HepG2 (cell line): ENCODE results near the gene PLXNA4. TPM values are rescaled to one million over a fixed set of nuclear protein-coding genes. Genes with fewer than 3 reads are reported as not detected.

ENCODE experiments used
- ATAC-seq: fragments of 200-7000 bp; cut with Tn5 transposase; 3 replicates; pipeline ENCODE4 v1.9.1; 2020; ENCODE audit warnings: mild to moderate bottlenecking, moderate library complexity
- BruUV-seq: library from RNA; stranded (reverse); fragments of 400-500 nt; replicated peaks from 2 replicates; lab custom pipeline; 2021; lab: Mats Ljungman, UMichigan
- CTCF ChIA-PET: fragments of 300-600 bp; formaldehyde crosslinking; extraction: SDS; loops from one replicate; lab custom pipeline; 2021; ENCODE audit warnings: low total read pairs, inconsistent platforms, low intra/inter-chr PET ratio; lab: Yijun Ruan, JAX
- POLR2A ChIA-PET: fragments of 350-600 bp; sonication (Branson Sonifier 250); formaldehyde crosslinking; loops from one replicate; lab custom pipeline; 2020; ENCODE audit warnings: antibody characterized with exemption, inconsistent platforms; lab: Yijun Ruan, JAX
- DNase-seq: peaks from one replicate; pipeline ENCODE4 v3.0.0-alpha.2; 2015; ENCODE audit warnings: low spot score
- FAIRE-seq: peaks from 3 replicates; lab custom pipeline; 2011; peaks lifted over from hg19 to GRCh38; lab: Jason Lieb, UNC
- H2AFZ ChIP-seq: one replicate; pipeline ENCODE4 v1.6.1; 2011; ENCODE audit warnings: low read length, inconsistent platforms
- H3K27ac ChIP-seq: fragments of 300-600 bp; 3 replicates; pipeline ENCODE4 v1.8.0; 2011; ENCODE audit warnings: mixed run types, mild to moderate bottlenecking, mixed read lengths, low read length, inconsistent platforms; ENCODE audit not compliant: insufficient read depth; ENCODE audit errors: extremely low read length
- H3K27me3 ChIP-seq, 2 experiments: fragments of 200-600 bp in 1 of 2; 2 replicates in 1 of 2; 3 replicates in 1 of 2; pipeline versions ENCODE4 v1.6.0 to v1.8.0; 2011; ENCODE audit warnings: low read length in 2 of 2, mild to moderate bottlenecking in 2 of 2, moderate library complexity in 2 of 2, inconsistent platforms in 1 of 2; ENCODE audit not compliant: insufficient read depth in 2 of 2, control insufficient read depth in 1 of 2
- H3K36me3 ChIP-seq, 2 experiments: fragments of 200-600 bp in 1 of 2; replicated peaks in 1 of 2; 2 replicates in 1 of 2; 3 replicates in 1 of 2; pipeline versions ENCODE4 v1.5.1 to v1.8.0; 2011; ENCODE audit warnings: low read length in 2 of 2, inconsistent platforms in 1 of 2; ENCODE audit not compliant: insufficient read depth in 2 of 2, control insufficient read depth in 1 of 2
- H3K4me1 ChIP-seq: 2 replicates; pipeline ENCODE4 v1.5.1; 2012; ENCODE audit warnings: low read length, inconsistent platforms; ENCODE audit not compliant: insufficient read depth
- H3K4me2 ChIP-seq: 2 replicates; pipeline ENCODE4 v1.6.0; 2011; ENCODE audit warnings: low read depth, low read length, inconsistent platforms
- H3K4me3 ChIP-seq, 3 experiments: fragments of 200-600 bp in 1 of 3; sonication (generic), shearing (Covaris generic) in 1 of 3; replicated peaks in 1 of 3; 2 replicates each; pipeline ENCODE4 v1.5.1; 2011 to 2016; ENCODE audit warnings: low read length in 3 of 3, inconsistent platforms in 2 of 3, low read depth in 2 of 3, mild to moderate bottlenecking in 2 of 3, control low read depth in 1 of 3, mixed read lengths in 1 of 3; ENCODE audit not compliant: insufficient read depth in 1 of 3
- H3K79me2 ChIP-seq: one replicate; pipeline ENCODE4 v1.6.1; 2011; ENCODE audit warnings: low read length, inconsistent platforms; ENCODE audit not compliant: insufficient read depth
- H3K9ac ChIP-seq: 2 replicates; pipeline ENCODE4 v1.6.0; 2011; ENCODE audit warnings: mild to moderate bottlenecking, low read depth, low read length, inconsistent platforms; ENCODE audit not compliant: insufficient read depth
- H3K9me3 ChIP-seq: 2 replicates; pipeline ENCODE4 v1.5.1; 2012; ENCODE audit warnings: mild to moderate bottlenecking, low read length
- H4K20me1 ChIP-seq: 2 replicates; pipeline ENCODE4 v1.6.0; 2011; ENCODE audit warnings: inconsistent platforms, mild to moderate bottlenecking, low read length, moderate library complexity; ENCODE audit not compliant: insufficient read depth
- AGO2 ChIP-seq: fragments of 200-400 bp; formaldehyde crosslinking; optimal IDR thresholded peaks from 2 replicates; pipeline ENCODE3; 2017; ENCODE audit warnings: mild to moderate bottlenecking, low read depth, low read length, moderate library complexity
- ATF7 ChIP-seq, 2 experiments: fragments of 450-650 bp in 1 of 2; sonication (generic) in 1 of 2; formaldehyde crosslinking in 1 of 2; IDR thresholded peaks; 2 replicates each; pipeline versions ENCODE4 v1.4.0 to v1.6.1; 2016 to 2020; ENCODE audit warnings: antibody characterized with exemption in 1 of 2, mild to moderate bottlenecking in 1 of 2, missing genetic modification reagents in 1 of 2
- BCL3 ChIP-seq: sonication (generic); formaldehyde crosslinking; IDR thresholded peaks from 2 replicates; pipeline ENCODE4 v1.5.1; 2020; ENCODE audit warnings: mild to moderate bottlenecking, missing genetic modification reagents, moderate library complexity
- BRF2 ChIP-seq: sonication (generic); formaldehyde crosslinking; IDR thresholded peaks from 2 replicates; pipeline ENCODE4 v1.8.1; 2022; ENCODE audit warnings: mild to moderate bottlenecking, missing genetic modification reagents
- CCDC6 ChIP-seq: sonication (generic); formaldehyde crosslinking; IDR thresholded peaks from 2 replicates; pipeline ENCODE4 v1.8.1; 2022; ENCODE audit warnings: mild to moderate bottlenecking, missing genetic modification reagents, moderate library complexity
- CENPT ChIP-seq: sonication (generic); formaldehyde crosslinking; IDR thresholded peaks from 2 replicates; pipeline ENCODE4 v1.8.0; 2022; ENCODE audit warnings: low read depth, mild to moderate bottlenecking, moderate library complexity, missing genetic modification reagents
- GATAD1 ChIP-seq: IDR thresholded peaks from 2 replicates; pipeline ENCODE4 v1.6.1; 2016; ENCODE audit warnings: missing genetic modification reagents, missing compliant biosample characterization
- HDAC1 ChIP-seq: sonication (generic); formaldehyde crosslinking; IDR thresholded peaks from 2 replicates; pipeline ENCODE4 v1.5.1; 2020; ENCODE audit warnings: mild to moderate bottlenecking, missing genetic modification reagents
- HNF1B ChIP-seq: sonication (generic); formaldehyde crosslinking; IDR thresholded peaks from 2 replicates; pipeline ENCODE4 v1.5.1; 2020; ENCODE audit warnings: mild to moderate bottlenecking, moderate library complexity, missing genetic modification reagents
- MTERF4 ChIP-seq: sonication (generic); formaldehyde crosslinking; IDR thresholded peaks from 2 replicates; pipeline ENCODE4 v1.8.0; 2023; ENCODE audit warnings: mild to moderate bottlenecking, missing genetic modification reagents
- PAWR ChIP-seq: sonication (generic); formaldehyde crosslinking; IDR thresholded peaks from 2 replicates; pipeline ENCODE4 v1.4.0; 2020; ENCODE audit warnings: missing genetic modification reagents, mild to moderate bottlenecking, borderline replicate concordance
- REPIN1 ChIP-seq: sonication (generic); formaldehyde crosslinking; IDR thresholded peaks from 2 replicates; pipeline ENCODE4 v1.8.0; 2022; ENCODE audit warnings: missing genetic modification reagents, low read depth, mild to moderate bottlenecking, borderline replicate concordance
- SALL1 ChIP-seq: sonication (generic); formaldehyde crosslinking; IDR thresholded peaks from 2 replicates; pipeline ENCODE4 v1.8.0; 2022; ENCODE audit warnings: mild to moderate bottlenecking, missing genetic modification reagents
- TFAP4 ChIP-seq: sonication (generic); IDR thresholded peaks from 2 replicates; pipeline ENCODE4 v1.6.1; 2016; ENCODE audit warnings: low read depth, borderline replicate concordance
- THAP11 ChIP-seq: IDR thresholded peaks from 2 replicates; pipeline ENCODE4 v1.6.1; 2016; ENCODE audit warnings: missing biosample characterization, missing genetic modification reagents
- WGBS: methylation state at CpG from one replicate; pipeline ENCODE4 v1.1.6; 2017; ENCODE audit warnings: low lambda C conversion rate; 5-methylcytosine and 5-hydroxymethylcytosine counted together
- in situ Hi-C: cut with HindIII; loops from 2 replicates; pipeline ENCODE4 v1.10.0; 2017; ENCODE audit warnings: low pct_unique_long_range_greater_than_20kb; ENCODE audit not compliant: extremely low pct_ligation_motif_present
- intact Hi-C: fragments of 100-400 bp; cut with micrococcal nuclease; formaldehyde crosslinking; loops from one replicate; pipeline ENCODE4 v1.10.0; 2022; ENCODE audit not compliant: unreplicated experiment
- polyA plus RNA-seq, 8 experiments: library from polyadenylated mRNA; depleted of rRNA in 3 of 8; stranded (reverse) in 7 of 8; unstranded in 1 of 8; fragments of >200 nt; fragmentation: Illumina TruSeq in 4 of 8; extraction: Trizol in 4 of 8; gene quantifications; 2 replicates each; pipeline versions ENCODE4 v1.2.1 to v1.2.3, GENCODE V29; 2011 to 2016; ENCODE audit warnings: low read depth in 4 of 8, missing spikeins in 1 of 8, mixed read lengths in 1 of 8; ENCODE audit not compliant: insufficient read depth in 1 of 8
- total RNA-seq, 5 experiments: library from RNA; depleted of rRNA; stranded (reverse); fragments of >200 nt; fragmentation: Illumina TruSeq; extraction: Trizol; gene quantifications; 2 replicates each; pipeline ENCODE4 v1.2.3, GENCODE V29; 2016; ENCODE audit warnings: low read depth in 1 of 5

The PLXNA4 gene
- total and polyA plus RNA-seq, 2 of the 13 experiments (the other 11 are each of a cell fraction or from before 2014, with no cell fraction given), result 0.01 to 0.04 TPM

- TF ChIP-seq BCL3 (CRISPR knock-in tag) (no peak), PAWR (CRISPR knock-in tag) (no peak), REPIN1 (CRISPR knock-in tag) (no peak), MTERF4 (CRISPR knock-in tag) (no peak)
Observed at GRCh38 chr7:132406039-132406438, 170.2 kb downstream of the PLXNA4 start (continued).

GRCh38 chr7:132404261-132404660 is 172.0 kb downstream of the PLXNA4 start:
- Histone ChIP-seq H3K79me2 (no peaks in the 10 kb centered on the region), H3K4me3 (no peak overlapping the region), H2AFZ (no peak overlapping the region), H3K9me3 (no peaks in the 10 kb centered on the region), H4K20me1 (no peaks in the 10 kb centered on the region), H3K27me3 (peaks cover 1 to 36% of the 10 kb centered on the region in 2 experiments; a peak in 4 of 5 replicates), H3K27ac (no peak overlapping the region), H3K9ac (no peak overlapping the region), H3K36me3 (no peaks in the 10 kb centered on the region), H3K4me1 (no peaks in the 10 kb centered on the region), H3K4me2 (no peak overlapping the region)
- TF ChIP-seq ATF7 (IDR thresholded peaks at IDR 0.05) (no peak), ATF7 (CRISPR knock-in tag; IDR thresholded peaks at IDR 0.05) (no peak), GATAD1 (CRISPR knock-in tag) (no peak), HDAC1 (no peak), CENPT (CRISPR knock-in tag) (no peak), TFAP4 (no peak), BRF2 (CRISPR knock-in tag) (no peak), AGO2 (no peak), HNF1B (CRISPR knock-in tag) (no peak), SALL1 (CRISPR knock-in tag) (no peak), CCDC6 (CRISPR knock-in tag) (no peak), THAP11 (CRISPR knock-in tag) (no peak)
- no peak for FAIRE-seq
- CTCF ChIA-PET, result no interaction called here
- intact Hi-C loops (no loop called here), in situ Hi-C loops (no loop called here)
- no peak for DNase-seq
- WGBS, result 0% methylated on average over 1 of the region's 3 CpGs
- POLR2A ChIA-PET, result no interaction called here
- BruUV-seq, result no TSS peak
- no peak for ATAC-seq
